H1 (cell line): ENCODE results near the gene SORD. TPM values are rescaled to one million over a fixed set of nuclear protein-coding genes. Genes with fewer than 3 reads are reported as not detected.
"Not testable (repeated sequence)": the region's sequence is repeated elsewhere in the genome, so short reads cannot be mapped to it uniquely, and the experiment has no call there.

Experiments used
- CTCF ChIA-PET: fragments of 300-600 bp; sonication (Branson Sonifier 250); formaldehyde crosslinking; loops from one replicate; lab custom pipeline; 2021; ENCODE audit not compliant: partially characterized antibody; lab: Charles Lee
- POLR2A ChIA-PET: fragments of 300-600 bp; sonication (Branson Sonifier 250); formaldehyde crosslinking; loops from one replicate; lab custom pipeline; 2021; ENCODE audit warnings: inconsistent platforms; ENCODE audit not compliant: partially characterized antibody; lab: Charles Lee
- DNase-seq, 2 experiments: peaks; one replicate each; pipeline versions ENCODE4 v3.0.0 to v3.0.0-alpha.2; 2010 to 2022; ENCODE audit warnings: low spot score in 2 of 2, low read depth in 1 of 2, mixed read lengths in 1 of 2
- FAIRE-seq: peaks from 2 replicates; lab custom pipeline; 2011; peaks lifted over from hg19 to GRCh38; lab: Jason Lieb, UNC
- H2AFZ ChIP-seq: 2 replicates; pipeline ENCODE4 v1.8.1; 2012; ENCODE audit warnings: low read length, inconsistent platforms
- H2AK5ac ChIP-seq: 2 replicates; pipeline ENCODE4 v1.6.1; 2013; ENCODE audit warnings: low read depth, low read length
- H2BK120ac ChIP-seq: replicated peaks from 2 replicates; pipeline ENCODE3; 2013; ENCODE audit warnings: low read depth, low read length, inconsistent platforms
- H2BK12ac ChIP-seq: 2 replicates; pipeline ENCODE4 v1.6.1; 2013; ENCODE audit warnings: low read depth, low read length
- H2BK15ac ChIP-seq: 2 replicates; pipeline ENCODE4 v1.6.1; 2013; ENCODE audit warnings: low read length
- H2BK20ac ChIP-seq: 2 replicates; pipeline ENCODE4 v1.6.1; 2013; ENCODE audit warnings: low read length
- H2BK5ac ChIP-seq: 2 replicates; pipeline ENCODE4 v1.6.1; 2013; ENCODE audit warnings: low read depth, low read length
- H3K14ac ChIP-seq: 2 replicates; pipeline ENCODE4 v1.6.1; 2013; ENCODE audit warnings: inconsistent platforms; ENCODE audit not compliant: insufficient read length
- H3K18ac ChIP-seq: 2 replicates; pipeline ENCODE4 v1.6.1; 2013; ENCODE audit warnings: low read length; ENCODE audit errors: extremely low read depth
- H3K23ac ChIP-seq: 2 replicates; pipeline ENCODE4 v1.6.1; 2013; ENCODE audit warnings: inconsistent platforms; ENCODE audit not compliant: insufficient read length
- H3K23me2 ChIP-seq: 2 replicates; pipeline ENCODE4 v1.6.1; 2013; ENCODE audit warnings: low read depth, low read length
- H3K27ac ChIP-seq: 2 replicates; pipeline ENCODE4 v1.6.1; 2011; ENCODE audit warnings: low read depth, low read length, inconsistent platforms
- H3K27me3 ChIP-seq, 4 experiments: replicated peaks in 1 of 4; 1 replicate in 1 of 4; 2 replicates in 3 of 4; pipeline versions ENCODE4 v1.6.1 to v1.8.1; 2011 to 2013; ENCODE audit warnings: low read length in 3 of 4, mild to moderate bottlenecking in 3 of 4, inconsistent platforms in 2 of 4, mixed read lengths in 2 of 4, moderate library complexity in 1 of 4; ENCODE audit not compliant: control insufficient read depth in 3 of 4, insufficient read depth in 3 of 4; ENCODE audit errors: extremely low read depth in 1 of 4
- H3K36me3 ChIP-seq, 4 experiments: 2 replicates each; pipeline versions ENCODE4 v1.6.1 to v1.8.1; 2011 to 2013; ENCODE audit warnings: mild to moderate bottlenecking in 4 of 4, low read length in 3 of 4, moderate library complexity in 2 of 4, control low read depth in 1 of 4, inconsistent platforms in 1 of 4; ENCODE audit not compliant: insufficient read depth in 4 of 4, control insufficient read depth in 2 of 4
- H3K4ac ChIP-seq: replicated peaks from 2 replicates; pipeline ENCODE3; 2013; ENCODE audit warnings: low read length, low read depth, mixed read lengths, inconsistent platforms; ENCODE audit not compliant: insufficient read length
- H3K4me1 ChIP-seq, 4 experiments: replicated peaks in 1 of 4; 1 replicate in 1 of 4; 2 replicates in 3 of 4; pipeline versions ENCODE4 v1.6.1 to v1.8.1; 2011 to 2013; ENCODE audit warnings: low read length in 3 of 4, inconsistent platforms in 2 of 4, mixed read lengths in 1 of 4; ENCODE audit not compliant: insufficient read depth in 4 of 4, control insufficient read depth in 3 of 4
- H3K4me2 ChIP-seq, 2 experiments: 2 replicates each; pipeline versions ENCODE4 v1.6.1 to v1.8.1; 2011 to 2013; ENCODE audit warnings: low read depth in 2 of 2, low read length in 2 of 2, control low read depth in 1 of 2, inconsistent platforms in 1 of 2, mild to moderate bottlenecking in 1 of 2; ENCODE audit not compliant: insufficient read depth in 1 of 2
- H3K4me3 ChIP-seq, 4 experiments: fragments of 200-600, 300-600 bp in 1 of 4; sonication (generic), shearing (Covaris generic), sonication (Bioruptor Twin) in 1 of 4; 2 replicates each; pipeline versions ENCODE4 v1.5.1 to v1.8.1; 2011 to 2016; ENCODE audit warnings: low read length in 4 of 4, low read depth in 3 of 4, control low read depth in 2 of 4, inconsistent platforms in 2 of 4, mild to moderate bottlenecking in 2 of 4, mixed read lengths in 1 of 4, moderate library complexity in 1 of 4; ENCODE audit not compliant: insufficient read depth in 2 of 4; ENCODE audit errors: extremely low read depth in 1 of 4
- H3K56ac ChIP-seq: replicated peaks from 2 replicates; pipeline ENCODE3; 2013; ENCODE audit warnings: low read depth, mild to moderate bottlenecking, mixed read lengths, low read length, inconsistent platforms; ENCODE audit not compliant: insufficient read length
- H3K79me1 ChIP-seq: 2 replicates; pipeline ENCODE4 v1.6.1; 2013; ENCODE audit warnings: low read depth, low read length, control low read depth
- H3K79me2 ChIP-seq, 2 experiments: 2 replicates each; pipeline versions ENCODE4 v1.6.1 to v1.8.1; 2012 to 2013; ENCODE audit warnings: low read length in 2 of 2, mild to moderate bottlenecking in 2 of 2, inconsistent platforms in 1 of 2; ENCODE audit not compliant: insufficient read depth in 2 of 2, control insufficient read depth in 1 of 2
- H3K9ac ChIP-seq, 4 experiments: replicated peaks in 1 of 4; 1 replicate in 1 of 4; 2 replicates in 3 of 4; pipeline versions ENCODE4 v1.6.1 to v1.8.1; 2011 to 2013; ENCODE audit warnings: low read depth in 3 of 4, low read length in 3 of 4, control low read depth in 2 of 4, mild to moderate bottlenecking in 2 of 4, moderate library complexity in 2 of 4, inconsistent platforms in 1 of 4; ENCODE audit errors: extremely low read depth in 1 of 4
- H3K9me3 ChIP-seq, 2 experiments: 2 replicates each; pipeline versions ENCODE4 v1.6.1 to v1.8.1; 2012 to 2013; ENCODE audit warnings: mild to moderate bottlenecking in 2 of 2, moderate library complexity in 2 of 2, control low read depth in 1 of 2, inconsistent platforms in 1 of 2, low read depth in 1 of 2, low read length in 1 of 2, mixed read lengths in 1 of 2; ENCODE audit not compliant: insufficient read depth in 2 of 2
- H4K20me1 ChIP-seq, 2 experiments: replicated peaks in 1 of 2; 2 replicates each; pipeline versions ENCODE3 to v1.8.1; 2011 to 2013; ENCODE audit warnings: inconsistent platforms in 2 of 2, low read length in 2 of 2, mild to moderate bottlenecking in 1 of 2; ENCODE audit not compliant: insufficient read depth in 2 of 2, control insufficient read depth in 1 of 2
- H4K5ac ChIP-seq: 2 replicates; pipeline ENCODE4 v1.6.1; 2013; ENCODE audit warnings: low read length, low read depth, mixed read lengths, inconsistent platforms; ENCODE audit not compliant: insufficient read length
- H4K8ac ChIP-seq: 2 replicates; pipeline ENCODE4 v1.8.0; 2013; ENCODE audit warnings: mild to moderate bottlenecking, moderate library complexity, low read length, inconsistent platforms; ENCODE audit not compliant: insufficient read depth; ENCODE audit errors: extremely low read depth
- H4K91ac ChIP-seq: replicated peaks from 2 replicates; pipeline ENCODE3; 2013; ENCODE audit warnings: low read length, mixed read lengths, inconsistent platforms; ENCODE audit not compliant: insufficient read length
- WGBS, 2 experiments: shearing (Covaris generic) in 1 of 2; methylation state at CpG; one replicate each; pipeline versions ENCODE4 v1.1.6 to v1.1.7; 2013 to 2015; ENCODE audit warnings: low lambda C conversion rate in 2 of 2, mixed read lengths in 2 of 2, inconsistent platforms in 1 of 2, low coverage in 1 of 2, missing lambda C conversion rate in 1 of 2; ENCODE audit not compliant: insufficient replicate concordance in 2 of 2, insufficient coverage in 1 of 2, insufficient read length in 1 of 2; ENCODE audit errors: extremely low coverage in 1 of 2, missing lambda C conversion rate in 1 of 2; 5-methylcytosine and 5-hydroxymethylcytosine counted together
- polyA plus RNA-seq, 7 experiments: library from polyadenylated mRNA; depleted of rRNA in 3 of 7; stranded (reverse) in 5 of 7; unstranded in 2 of 7; fragments of >200 nt in 5 of 7; fragments of 200-250 nt in 2 of 7; gene quantifications; 1 replicate in 5 of 7; 2 replicates in 1 of 7; 4 replicates in 1 of 7; pipeline versions ENCODE4 v1.2.1 to v1.2.3, GENCODE V29; 2011 to 2013; ENCODE audit warnings: missing spikeins in 2 of 7, mixed read lengths in 2 of 7
- total RNA-seq: library from RNA; stranded (reverse); fragmentation: NEBNext Ultra II Directional; extraction: Animal tissue kit (Norgen Biotek cat#: 25700); gene quantifications from 2 replicates; pipeline ENCODE4 v1.2.1, GENCODE V29; 2021

SORD gene
- total and polyA plus RNA-seq, 2 of the 8 experiments (the other 6 are each of a cell fraction or from before 2014, with no cell fraction given), result 52.6 to 75.8 TPM

DNA sequence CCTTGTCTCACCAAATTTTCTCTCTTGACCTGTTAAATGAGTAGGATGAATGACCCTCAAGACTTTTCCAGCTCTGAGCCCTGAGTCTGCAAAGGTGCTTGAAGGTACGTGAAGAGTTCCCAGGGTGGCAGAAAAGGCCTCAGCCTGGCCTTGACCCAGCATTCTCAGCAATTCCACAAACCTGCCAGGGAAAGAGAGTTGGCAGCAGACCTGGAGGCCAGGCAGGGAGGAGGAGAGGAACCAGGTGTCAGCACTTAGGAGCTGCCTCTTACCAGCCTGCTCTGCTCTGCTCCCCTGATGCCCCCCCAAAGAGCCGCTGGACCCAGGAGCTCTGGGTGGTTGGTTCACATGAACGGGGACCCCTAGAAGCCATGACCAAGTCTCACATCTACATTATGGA lies 57.6 kb downstream of the SORD start:
- H3K27ac ChIP-seq, H3K79me1 ChIP-seq, H2BK20ac ChIP-seq, H4K91ac ChIP-seq, H3K27me3 ChIP-seq, DNase-seq, H4K5ac ChIP-seq, POLR2A ChIA-PET, H2BK5ac ChIP-seq, H2BK120ac ChIP-seq, H2BK15ac ChIP-seq, H4K8ac ChIP-seq, H3K23ac ChIP-seq, H3K9me3 ChIP-seq, H3K36me3 ChIP-seq, H3K4me2 ChIP-seq, H2AFZ ChIP-seq, H3K18ac ChIP-seq, H3K56ac ChIP-seq, H2BK12ac ChIP-seq, H3K4me1 ChIP-seq, H3K9ac ChIP-seq, FAIRE-seq, H3K4ac ChIP-seq, H4K20me1 ChIP-seq, H3K4me3 ChIP-seq, H3K79me2 ChIP-seq, H3K14ac ChIP-seq, H3K23me2 ChIP-seq, H2AK5ac ChIP-seq: not testable (repeated sequence)
- WGBS, 2 experiments, result 88% methylated on average over 2 of the region's 3 CpGs; no CpG with 5 or more reads in 1 of the 2 experiments
- CTCF ChIA-PET, result interaction anchor here (2.7 kb wide), 1 partner anchor 9 kb away, joined by 7 read pairs; no protein-coding TSS in a partner anchor

DNA sequence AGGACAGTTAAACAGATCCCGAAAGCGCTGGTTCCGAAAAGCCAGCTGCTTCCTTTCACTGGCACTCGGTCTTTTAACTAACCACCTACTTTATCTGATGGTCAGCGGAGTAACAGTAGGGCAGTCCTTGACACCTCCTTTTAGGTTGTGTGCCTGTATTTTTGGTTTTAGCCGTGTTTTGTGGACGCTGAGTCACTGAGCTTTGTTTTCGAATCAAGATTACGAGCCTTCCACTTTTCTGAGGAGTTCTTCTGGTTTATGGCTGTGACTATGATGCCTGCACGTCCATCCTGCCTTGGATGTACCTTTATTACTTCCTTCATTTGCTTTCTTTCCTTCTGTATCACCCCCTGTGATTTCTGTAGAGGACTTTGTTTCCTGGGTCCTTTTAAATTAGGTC lies 59.4 kb downstream of the SORD start:
- H3K23ac ChIP-seq, H3K4ac ChIP-seq, H3K56ac ChIP-seq, H2BK12ac ChIP-seq, H4K20me1 ChIP-seq, FAIRE-seq, H3K4me1 ChIP-seq, H3K9ac ChIP-seq, H3K27ac ChIP-seq, H4K5ac ChIP-seq, H3K79me1 ChIP-seq, H3K4me2 ChIP-seq, H2BK5ac ChIP-seq, H3K4me3 ChIP-seq, POLR2A ChIA-PET, H2AFZ ChIP-seq, H2AK5ac ChIP-seq, H3K27me3 ChIP-seq, H3K18ac ChIP-seq, H4K91ac ChIP-seq, H3K23me2 ChIP-seq, H3K9me3 ChIP-seq, H2BK120ac ChIP-seq, H3K36me3 ChIP-seq, DNase-seq, H3K79me2 ChIP-seq, H2BK20ac ChIP-seq, H3K14ac ChIP-seq, H2BK15ac ChIP-seq, H4K8ac ChIP-seq: not testable (repeated sequence)
- CTCF ChIA-PET, result interaction anchor here (1.0 kb wide), 1 partner anchor 46 kb away, joined by 3 read pairs; no protein-coding TSS in a partner anchor
- WGBS, 2 experiments, result 81% methylated on average over 8 of the region's 10 CpGs; no CpG with 5 or more reads in 1 of the 2 experiments
